Hematopoietic multipotent progenitor cell treated with erythropoietin and hydrocortisone succinate and interleukin-3 and kit ligand, for 4 days (in vitro differentiated cells): ENCODE measurements around the gene TNRC6A.
"Not testable (repeated sequence)": the region's sequence is repeated elsewhere in the genome, so short reads cannot be mapped to it uniquely, and the experiment has no call there.

ENCODE experiments used
- DNase-seq: peaks from one replicate; pipeline ENCODE4 v3.0.0-alpha.2; 2015

TNRC6A gene

GRCh38 chr16:24728891-24729242 is 584 bp upstream of the TNRC6A start:
- no peak for DNase-seq

GRCh38 chr16:24729951-24730815 is 732 bp downstream of the TNRC6A start:
- peak; percentile 53 for DNase-seq

DNA sequence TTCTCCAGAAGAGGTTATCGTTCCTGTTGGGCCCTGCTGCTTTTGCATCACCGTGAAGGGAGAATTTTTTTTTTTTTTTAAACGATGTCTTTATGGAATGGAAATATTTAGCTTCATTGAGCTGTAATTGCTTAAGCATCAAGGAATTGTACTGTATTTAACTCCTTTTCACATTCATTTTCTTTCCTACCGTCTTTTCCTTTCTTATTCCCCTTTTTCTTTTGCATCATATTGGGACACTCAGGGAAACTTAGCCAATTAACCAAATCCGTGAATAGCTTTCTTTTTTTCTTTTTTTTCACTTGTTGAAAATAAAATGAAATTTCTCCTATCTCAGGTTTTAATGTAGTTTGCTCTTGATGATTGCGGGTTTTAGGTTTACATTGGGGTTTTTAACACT is 1.5 kb downstream of the TNRC6A start:
- no peak for DNase-seq

DNA sequence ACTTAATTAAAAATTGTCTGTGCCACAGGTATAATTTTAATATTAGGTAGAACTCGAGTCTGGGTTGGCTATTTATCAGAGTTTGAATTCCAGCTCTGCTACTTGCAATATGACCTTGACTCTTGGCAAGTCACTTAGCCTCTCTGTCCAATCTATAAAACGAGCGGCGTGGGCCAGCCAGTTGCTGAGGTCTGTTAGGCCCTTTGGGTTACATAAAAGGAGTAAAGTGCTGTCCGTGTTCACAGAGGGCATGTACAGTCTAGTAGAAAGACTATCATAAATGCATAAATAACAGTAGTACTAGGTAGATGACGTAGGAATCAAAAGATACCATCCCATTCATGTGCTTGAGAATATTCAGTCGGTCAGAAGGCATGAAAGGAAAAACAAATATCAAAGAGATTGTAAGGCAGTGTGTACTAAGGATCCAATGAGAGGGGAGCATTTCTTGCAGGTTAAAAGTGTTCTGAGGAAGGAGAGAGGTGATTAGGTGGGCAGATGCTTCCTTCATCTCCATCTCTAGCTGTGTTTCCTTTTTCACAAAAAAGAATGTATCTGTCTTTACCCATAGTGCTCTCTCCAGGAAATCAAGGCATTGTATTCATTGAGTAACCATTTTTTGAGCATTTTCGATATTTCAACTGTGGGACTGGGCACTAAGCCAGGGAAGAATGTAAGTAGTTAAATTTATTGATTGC is 2.4 kb downstream of the TNRC6A start:
- no peak for DNase-seq

- peak; percentile 51 for DNase-seq
These were observed 4.9 kb downstream of the TNRC6A start for GRCh38 chr16:24734382-24734781.

DNA sequence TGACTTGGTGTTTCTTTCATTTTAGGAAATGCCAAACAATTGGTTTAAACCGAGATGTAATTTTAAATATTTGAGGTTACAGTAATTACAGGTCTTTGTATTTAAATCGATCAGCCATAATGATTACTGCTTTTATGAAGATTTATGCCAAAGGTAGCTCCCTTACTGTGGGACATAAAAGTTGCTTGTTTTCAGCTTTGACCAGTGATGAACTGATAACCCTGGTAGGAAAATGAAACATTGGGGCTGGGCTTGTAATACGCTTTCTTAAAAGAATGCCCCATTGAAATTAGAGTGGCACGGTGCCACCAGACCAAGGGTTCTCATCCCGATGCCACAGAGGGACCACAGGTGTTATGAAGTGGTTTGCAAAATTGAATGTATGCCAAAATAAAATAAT is 7.3 kb downstream of the TNRC6A start:
- no peak for DNase-seq

GRCh38 chr16:24737391-24737871 is 8.0 kb downstream of the TNRC6A start:
- DNase-seq, result no peak

DNA sequence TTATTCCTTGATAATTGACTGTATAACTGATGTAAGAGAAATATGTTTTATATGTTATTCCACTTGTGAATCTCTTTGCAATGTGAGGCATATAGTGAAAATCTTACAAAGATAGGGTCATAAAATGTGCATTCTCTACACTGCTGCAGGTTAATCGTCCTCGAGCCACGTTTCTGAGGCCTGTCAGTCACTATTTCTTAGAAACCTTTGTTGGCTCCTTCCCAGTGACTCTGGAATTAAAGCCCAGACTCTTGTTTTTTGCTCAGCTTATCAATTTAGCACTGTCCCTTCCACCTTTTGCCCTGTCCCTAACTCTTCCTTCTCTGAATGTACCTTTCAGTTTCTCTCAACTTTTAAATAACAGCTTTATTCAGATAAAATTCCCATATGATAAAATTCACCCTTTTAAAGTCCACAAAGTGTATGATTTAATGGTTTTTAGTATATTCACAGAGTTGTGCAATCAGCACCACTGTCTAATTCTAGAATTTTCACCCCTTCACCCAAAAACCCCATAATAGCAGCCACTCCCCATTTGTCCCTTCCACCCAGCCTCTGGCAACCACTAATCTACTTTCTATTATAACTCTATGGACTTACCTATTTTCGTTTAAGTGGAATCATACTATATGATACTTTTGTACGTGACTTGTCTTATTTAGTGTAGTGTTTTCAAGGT is 8.6 kb downstream of the TNRC6A start:
- no peak for DNase-seq

- DNase-seq, result no peak
These were observed 9.4 kb downstream of the TNRC6A start for GRCh38 chr16:24738895-24739294.

DNA sequence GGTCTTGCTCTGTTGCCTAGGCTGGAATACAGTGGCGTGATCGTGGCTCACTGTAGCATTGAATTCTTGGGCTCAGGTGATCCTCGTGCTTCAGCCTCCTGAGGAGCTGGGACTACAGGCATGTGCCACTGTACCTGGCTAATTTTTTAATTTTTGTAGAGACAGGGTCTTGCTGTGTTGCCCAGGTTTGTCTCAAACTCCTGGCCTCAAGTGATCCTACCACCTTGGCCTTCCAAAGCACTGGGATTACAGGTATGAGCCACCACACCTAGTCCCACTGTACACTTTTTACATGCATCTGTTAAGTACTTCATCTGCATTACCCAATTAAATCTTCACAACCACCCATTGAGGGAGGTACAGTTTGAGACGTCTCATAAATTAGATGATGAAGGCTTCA is 12.4 kb downstream of the TNRC6A start:
- no peak for DNase-seq

- not testable (repeated sequence) for DNase-seq
These were observed 13.2 kb downstream of the TNRC6A start for GRCh38 chr16:24742610-24743009.

- peak; percentile 61 for DNase-seq
These were observed 15.9 kb downstream of the TNRC6A start for GRCh38 chr16:24745391-24745790.

GRCh38 chr16:24745791-24746190 is 16.3 kb downstream of the TNRC6A start:
- DNase-seq, result no peak

DNA sequence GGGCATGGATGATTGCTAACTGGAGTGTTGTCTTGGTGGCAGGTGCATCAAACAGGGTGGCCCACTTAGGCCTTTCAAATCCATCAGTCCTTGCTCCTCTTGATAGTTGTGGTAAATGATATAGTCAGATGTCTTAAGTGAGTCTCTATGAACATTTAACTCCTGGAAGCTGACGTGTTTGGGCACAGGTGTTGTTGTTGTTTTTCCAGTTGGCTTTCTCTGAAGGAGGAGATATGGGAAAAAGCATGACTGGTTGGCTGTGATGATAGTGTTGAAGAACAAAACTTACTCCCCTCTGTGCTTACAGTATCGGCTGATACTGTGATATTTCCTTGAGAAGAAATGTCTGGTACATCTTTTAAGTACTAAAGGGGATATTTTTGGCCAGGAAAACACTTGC is 18.0 kb downstream of the TNRC6A start:
- DNase-seq, result no peak

DNA sequence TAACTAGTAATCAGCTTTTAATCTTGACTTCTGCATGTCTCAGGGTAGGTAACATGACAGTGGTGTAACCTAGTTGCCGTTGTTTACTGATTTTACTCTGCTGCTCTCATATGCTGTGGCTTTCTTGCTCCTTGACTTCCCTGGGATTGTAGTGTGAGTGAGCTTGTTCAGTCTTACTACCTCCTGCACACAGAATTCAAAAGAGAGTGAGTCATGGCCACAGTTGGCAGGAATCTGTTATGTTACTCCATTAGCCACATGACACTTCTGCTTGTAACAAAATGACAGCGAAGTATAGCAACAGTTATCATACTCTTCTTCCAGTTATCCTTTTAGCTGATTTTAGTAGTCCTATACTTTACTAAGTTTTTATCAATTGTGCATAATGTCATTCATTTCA is 18.8 kb downstream of the TNRC6A start:
- DNase-seq, result peak; percentile 64

DNA sequence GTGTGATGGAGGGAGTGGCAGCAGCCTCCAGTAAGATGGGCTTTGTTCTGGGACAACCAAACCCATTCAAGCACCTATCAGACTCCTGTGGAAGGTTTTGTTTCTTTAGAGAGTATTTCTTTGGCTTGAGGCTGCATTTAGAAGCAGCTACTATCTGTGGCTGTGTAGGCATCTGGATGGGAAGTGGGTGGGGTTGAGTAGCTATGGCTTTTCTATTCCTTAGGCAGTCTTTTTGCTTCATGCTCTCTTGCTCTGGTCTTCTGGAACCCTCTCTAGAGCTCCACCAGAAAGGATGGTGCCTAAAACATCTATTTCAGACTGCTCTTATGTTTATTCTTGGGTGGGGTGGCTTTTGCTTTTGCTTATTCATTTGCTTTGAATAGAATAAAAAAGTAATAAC is 19.9 kb downstream of the TNRC6A start:
- peak; percentile 57 for DNase-seq

- not testable (repeated sequence) for DNase-seq
These were observed 20.4 kb downstream of the TNRC6A start for GRCh38 chr16:24749872-24750271.

DNA sequence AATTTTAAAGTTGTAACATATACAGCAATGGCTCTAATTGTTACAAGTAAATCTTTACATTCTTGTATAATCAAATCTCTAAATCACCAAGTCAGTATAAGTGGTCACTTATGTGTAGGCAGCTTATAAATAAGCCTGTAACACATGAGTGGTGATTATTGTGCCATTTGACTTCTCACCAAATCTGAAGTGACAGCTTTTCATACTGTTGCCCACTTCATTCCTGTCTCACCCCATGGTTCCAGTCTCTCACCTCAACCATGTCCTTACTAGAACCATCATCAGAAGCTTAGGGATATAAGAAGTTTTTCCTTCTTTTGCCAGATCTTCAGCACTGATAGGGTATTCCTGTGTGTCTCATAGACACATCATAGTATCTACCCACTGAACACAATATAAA is 23.5 kb downstream of the TNRC6A start:
- no peak for DNase-seq

- no peak for DNase-seq
These were observed 24.0 kb downstream of the TNRC6A start for GRCh38 chr16:24753437-24753836.

- DNase-seq, result no peak
These were observed 25.1 kb downstream of the TNRC6A start for GRCh38 chr16:24754543-24754942.

DNA sequence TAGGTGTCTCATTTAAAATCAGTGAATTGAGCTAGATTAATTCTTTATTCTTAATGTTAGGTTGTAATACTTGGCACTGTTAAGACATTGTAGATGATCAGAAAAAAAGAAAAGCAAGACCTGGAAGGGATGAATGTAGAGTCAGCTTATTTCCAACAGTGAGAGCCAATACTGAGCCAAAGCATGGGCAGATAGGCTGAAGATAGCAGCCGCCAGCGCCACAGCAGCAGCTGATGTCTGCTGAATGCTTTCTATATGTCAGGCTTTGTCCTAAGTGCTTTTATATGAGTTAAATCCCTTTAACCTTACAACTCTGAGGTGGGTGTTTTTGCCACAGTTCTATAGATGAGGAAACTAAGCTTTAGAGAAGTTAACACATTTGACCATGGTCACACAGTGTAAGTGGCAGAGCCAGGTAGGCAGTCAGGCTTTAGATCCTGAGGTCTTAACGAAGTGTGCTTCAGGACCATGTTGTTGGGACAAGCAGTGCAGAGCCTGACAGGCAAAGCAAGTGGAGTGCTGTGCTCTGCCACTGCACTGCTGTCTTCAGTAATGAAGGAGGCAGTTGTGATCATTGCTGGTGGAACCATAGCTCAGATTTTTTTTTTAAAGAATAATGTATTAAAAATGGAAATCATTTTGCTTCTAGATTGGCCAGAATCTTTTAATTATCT is 25.9 kb downstream of the TNRC6A start:
- DNase-seq, result peak; percentile 33

- peak; percentile 29 for DNase-seq
These were observed 28.9 kb downstream of the TNRC6A start for GRCh38 chr16:24758373-24758772.

DNA sequence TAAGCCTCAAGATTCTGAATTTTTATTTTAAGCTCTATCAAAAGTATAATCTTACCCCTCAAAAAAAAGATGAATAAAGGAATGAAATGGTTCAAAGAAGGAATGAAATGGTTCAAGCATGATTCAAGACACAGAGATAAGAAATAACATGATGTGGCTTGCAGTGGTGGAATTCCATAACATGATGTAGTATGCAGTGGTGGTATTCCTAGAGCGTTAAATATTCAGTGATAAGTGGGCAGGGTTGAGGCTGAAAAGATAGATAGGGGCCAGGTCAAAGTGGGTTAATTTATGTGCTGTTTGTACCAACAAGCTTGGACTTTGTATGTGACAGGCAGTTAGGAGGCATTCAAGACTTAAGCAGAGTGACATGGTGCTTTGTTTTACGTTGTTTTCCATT is 29.6 kb downstream of the TNRC6A start:
- DNase-seq, result peak; percentile 25
